Myocyte (in vitro differentiated cells): ENCODE results near the gene FDXR. TPM values are rescaled to one million over a fixed set of nuclear protein-coding genes. Genes with fewer than 3 reads are reported as not detected.
"Not testable (repeated sequence)": the region's sequence is repeated elsewhere in the genome, so short reads cannot be mapped to it uniquely, and the experiment has no call there.

Source experiments
- DNase-seq: peaks from one replicate; pipeline ENCODE4 v3.0.0-alpha.2; 2012; ENCODE audit warnings: low read depth
- polyA plus RNA-seq: library from polyadenylated mRNA; unstranded; fragments of >200 nt; gene quantifications from one replicate; pipeline ENCODE4 v1.2.1, GENCODE V29; 2012; ENCODE audit warnings: missing spikeins
- total RNA-seq: library from RNA; depleted of rRNA; stranded (reverse); fragments of >200 nt; gene quantifications from 2 replicates; pipeline ENCODE4 v1.2.3, GENCODE V29; 2014

Gene FDXR
- 7.9 and 11.7 TPM in 2 replicates for total RNA-seq
- polyA plus RNA-seq: 17.7 TPM

- no peak for DNase-seq
These were observed at the start of gene FDXR for GRCh38 chr17:74872313-74873036. TSS of gene FDXR (minus strand) at chr17:74872994. CDS start at chr17:74872944, 50 bp downstream.

GRCh38 chr17:74922172-74922571 lies 49.4 kb upstream of the FDXR start:
- no peak for DNase-seq

- no peak for DNase-seq
These were observed 49.0 kb upstream of the FDXR start for GRCh38 chr17:74921769-74922168.

GRCh38 chr17:74921026-74921681 lies 48.4 kb upstream of the FDXR start:
- DNase-seq: no peak

GRCh38 chr17:74920642-74921025 lies 47.8 kb upstream of the FDXR start:
- no peak for DNase-seq

- DNase-seq: no peak
These were observed 47.5 kb upstream of the FDXR start for GRCh38 chr17:74920306-74920620.

GRCh38 chr17:74919440-74920305 lies 46.9 kb upstream of the FDXR start:
- DNase-seq: no peak

GRCh38 chr17:74918906-74919305 lies 46.1 kb upstream of the FDXR start:
- no peak for DNase-seq

- DNase-seq: no peak
These were observed 44.6 kb upstream of the FDXR start for GRCh38 chr17:74917430-74917829.

GRCh38 chr17:74916851-74917199 lies 44.0 kb upstream of the FDXR start:
- DNase-seq: no peak

- no peak for DNase-seq
These were observed 43.5 kb upstream of the FDXR start for GRCh38 chr17:74916136-74916850.

GRCh38 chr17:74911423-74911822 lies 38.6 kb upstream of the FDXR start:
- not testable (repeated sequence) for DNase-seq

GRCh38 chr17:74909097-74909496 lies 36.3 kb upstream of the FDXR start:
- DNase-seq: not testable (repeated sequence)

GRCh38 chr17:74907012-74907411 lies 34.2 kb upstream of the FDXR start:
- DNase-seq: no peak

GRCh38 chr17:74906214-74906793 lies 33.5 kb upstream of the FDXR start:
- not testable (repeated sequence) for DNase-seq

GRCh38 chr17:74904687-74905409 lies 32.1 kb upstream of the FDXR start:
- no peak for DNase-seq

GRCh38 chr17:74903671-74904070 lies 30.9 kb upstream of the FDXR start:
- no peak for DNase-seq

GRCh38 chr17:74903034-74903433 lies 30.2 kb upstream of the FDXR start:
- DNase-seq: no peak

- no peak for DNase-seq
These were observed 28.8 kb upstream of the FDXR start for GRCh38 chr17:74901353-74902135.

- DNase-seq: no peak
These were observed 27.4 kb upstream of the FDXR start for GRCh38 chr17:74900208-74900607.
